OCI-LY7 (cell line): ENCODE measurements around the gene TXNDC11.

ENCODE experiments used
- CTCF ChIP-seq: fragments of 200-600 bp; sonication (generic); conservative IDR thresholded peaks from 2 replicates; pipeline ENCODE4 v1.5.1; 2014; ENCODE audit warnings: mild to moderate bottlenecking, antibody characterized with exemption, low read length, moderate library complexity, mixed read lengths
- EZH2phosphoT487 ChIP-seq: fragments of 200-600 bp; sonication (generic); IDR thresholded peaks from 2 replicates; pipeline ENCODE4 v1.6.1; 2018; ENCODE audit warnings: low read depth, borderline replicate concordance, mild to moderate bottlenecking, mixed run types, antibody characterized with exemption, low read length, moderate library complexity, mixed read lengths

DNA sequence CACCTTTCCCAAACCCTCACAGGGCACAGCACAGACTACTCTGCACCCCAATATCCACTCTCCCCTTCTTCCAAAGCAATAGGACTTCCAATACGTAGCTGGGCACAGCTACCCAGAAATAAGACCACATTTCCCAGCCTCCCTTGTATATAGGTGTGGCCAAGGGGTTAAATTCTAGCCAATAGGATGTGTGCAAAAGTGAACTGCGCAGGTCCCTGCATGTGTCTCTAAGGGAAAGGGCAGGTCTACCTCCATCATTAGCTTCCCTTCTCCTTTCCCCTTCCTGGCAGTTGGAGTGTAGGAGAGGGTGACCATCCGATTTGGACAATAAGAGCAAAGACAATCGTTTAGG lies 99.9 kb downstream of the TXNDC11 start:
- TF ChIP-seq CTCF (no peak; the same call in 1 of the 2 replicates), EZH2phosphoT487 (no peak)
